B cell (primary cell): Measurements from ENCODE around the gene SLA2.

Experiments
- EZH2 ChIP-seq: IDR thresholded peaks from 2 replicates; pipeline ENCODE4 v1.6.1; 2012; ENCODE audit warnings: borderline replicate concordance, low read depth, mild to moderate bottlenecking, moderate library complexity, low read length; ENCODE audit not compliant: insufficient read depth, poor library complexity, severe bottlenecking
- TF ChIP-seq, protein P1 (sequence below): fragments of 200-600 bp; IDR thresholded peaks from one replicate; pipeline ENCODE4 v1.8.0; 2022; ENCODE audit warnings: antibody characterized with exemption, mild to moderate bottlenecking

- TF ChIP-seq, protein P1, sequence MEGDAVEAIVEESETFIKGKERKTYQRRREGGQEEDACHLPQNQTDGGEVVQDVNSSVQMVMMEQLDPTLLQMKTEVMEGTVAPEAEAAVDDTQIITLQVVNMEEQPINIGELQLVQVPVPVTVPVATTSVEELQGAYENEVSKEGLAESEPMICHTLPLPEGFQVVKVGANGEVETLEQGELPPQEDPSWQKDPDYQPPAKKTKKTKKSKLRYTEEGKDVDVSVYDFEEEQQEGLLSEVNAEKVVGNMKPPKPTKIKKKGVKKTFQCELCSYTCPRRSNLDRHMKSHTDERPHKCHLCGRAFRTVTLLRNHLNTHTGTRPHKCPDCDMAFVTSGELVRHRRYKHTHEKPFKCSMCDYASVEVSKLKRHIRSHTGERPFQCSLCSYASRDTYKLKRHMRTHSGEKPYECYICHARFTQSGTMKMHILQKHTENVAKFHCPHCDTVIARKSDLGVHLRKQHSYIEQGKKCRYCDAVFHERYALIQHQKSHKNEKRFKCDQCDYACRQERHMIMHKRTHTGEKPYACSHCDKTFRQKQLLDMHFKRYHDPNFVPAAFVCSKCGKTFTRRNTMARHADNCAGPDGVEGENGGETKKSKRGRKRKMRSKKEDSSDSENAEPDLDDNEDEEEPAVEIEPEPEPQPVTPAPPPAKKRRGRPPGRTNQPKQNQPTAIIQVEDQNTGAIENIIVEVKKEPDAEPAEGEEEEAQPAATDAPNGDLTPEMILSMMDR, result no peak
- no peak for TF ChIP-seq EZH2
These were observed 11.7 kb downstream of the SLA2 start for GRCh38 chr20:36634342-36634741.
